ENCODE data around the gene C7orf57.

GRCh38 chr7:48099781-48100180, 64.4 kb downstream of the C7orf57 start:
- TF ChIP-seq, protein P1, sequence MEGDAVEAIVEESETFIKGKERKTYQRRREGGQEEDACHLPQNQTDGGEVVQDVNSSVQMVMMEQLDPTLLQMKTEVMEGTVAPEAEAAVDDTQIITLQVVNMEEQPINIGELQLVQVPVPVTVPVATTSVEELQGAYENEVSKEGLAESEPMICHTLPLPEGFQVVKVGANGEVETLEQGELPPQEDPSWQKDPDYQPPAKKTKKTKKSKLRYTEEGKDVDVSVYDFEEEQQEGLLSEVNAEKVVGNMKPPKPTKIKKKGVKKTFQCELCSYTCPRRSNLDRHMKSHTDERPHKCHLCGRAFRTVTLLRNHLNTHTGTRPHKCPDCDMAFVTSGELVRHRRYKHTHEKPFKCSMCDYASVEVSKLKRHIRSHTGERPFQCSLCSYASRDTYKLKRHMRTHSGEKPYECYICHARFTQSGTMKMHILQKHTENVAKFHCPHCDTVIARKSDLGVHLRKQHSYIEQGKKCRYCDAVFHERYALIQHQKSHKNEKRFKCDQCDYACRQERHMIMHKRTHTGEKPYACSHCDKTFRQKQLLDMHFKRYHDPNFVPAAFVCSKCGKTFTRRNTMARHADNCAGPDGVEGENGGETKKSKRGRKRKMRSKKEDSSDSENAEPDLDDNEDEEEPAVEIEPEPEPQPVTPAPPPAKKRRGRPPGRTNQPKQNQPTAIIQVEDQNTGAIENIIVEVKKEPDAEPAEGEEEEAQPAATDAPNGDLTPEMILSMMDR (IDR thresholded peaks at IDR 0.05): no peak
- TF ChIP-seq POLR2AphosphoS5 (IDR thresholded peaks at IDR 0.05): no peak
